CD4-positive, CD25-positive, alpha-beta regulatory T cell (primary cell): ENCODE measurements around the gene HTR2A. TPM values are rescaled to one million over a fixed set of nuclear protein-coding genes. Genes with fewer than 3 reads are reported as not detected.

Experiments used
- polyA plus RNA-seq, 4 donors: library from polyadenylated mRNA; unstranded; fragments of 300-500 nt; fragmentation: Illumina TruSeq; gene quantifications; one replicate each; pipeline ENCODE4 v1.2.3, GENCODE V29; 2021
- total RNA-seq: library from RNA; stranded (reverse); gene quantifications from one replicate; pipeline ENCODE4 v1.2.3, GENCODE V29; 2022

HTR2A gene
- total and polyA plus RNA-seq, 5 donors from 2014 or later = not detected

Other genes with a start within 250 kb of the HTR2A start
- 30.1 TPM for gene ESD, start 99.9 kb downstream of the HTR2A start, total RNA-seq
- gene ESD, start 99.9 kb downstream of the HTR2A start, polyA plus RNA-seq = 100 to 1,000 TPM; 125 to 141 (median 134) TPM